GM19467 (cell line): ENCODE data around the gene ZBTB25.

Experiments
- ATAC-seq: cut with Tn5 transposase; IDR thresholded peaks from one replicate; pipeline ENCODE4 v1.9.1; 2021; ENCODE audit warnings: mild to moderate bottlenecking, moderate library complexity; ENCODE audit not compliant: unreplicated experiment

The ZBTB25 gene

GRCh38 chr14:64444984-64445845 lies 58.4 kb downstream of the ZBTB25 start:
- peak; percentile 97 for ATAC-seq

GRCh38 chr14:64444140-64444539 lies 59.5 kb downstream of the ZBTB25 start:
- ATAC-seq: no peak

GRCh38 chr14:64442300-64442988 lies 61.2 kb downstream of the ZBTB25 start:
- ATAC-seq: no peak

GRCh38 chr14:64440494-64440893 lies 63.1 kb downstream of the ZBTB25 start:
- ATAC-seq: no peak

GRCh38 chr14:64439141-64439540 lies 64.5 kb downstream of the ZBTB25 start:
- no peak for ATAC-seq

- no peak for ATAC-seq
Measured at GRCh38 chr14:64438181-64438841, 65.3 kb downstream of the ZBTB25 start.

GRCh38 chr14:64434528-64434927 lies 69.1 kb downstream of the ZBTB25 start:
- no peak for ATAC-seq

- no peak for ATAC-seq
Measured at GRCh38 chr14:64423987-64424386, 79.7 kb downstream of the ZBTB25 start.

- ATAC-seq: no peak
Measured at GRCh38 chr14:64422756-64423155, 80.9 kb downstream of the ZBTB25 start.

- ATAC-seq: no peak
Measured at GRCh38 chr14:64422005-64422404, 81.6 kb downstream of the ZBTB25 start.

- ATAC-seq: no peak
Measured at GRCh38 chr14:64421166-64421565, 82.5 kb downstream of the ZBTB25 start.

GRCh38 chr14:64419003-64419402 lies 84.6 kb downstream of the ZBTB25 start:
- ATAC-seq: no peak

- ATAC-seq: no peak
Measured at GRCh38 chr14:64417771-64418125, 85.9 kb downstream of the ZBTB25 start.

GRCh38 chr14:64417055-64417770 lies 86.4 kb downstream of the ZBTB25 start:
- no peak for ATAC-seq

- ATAC-seq: no peak
Measured at GRCh38 chr14:64416348-64416932, 87.2 kb downstream of the ZBTB25 start.

GRCh38 chr14:64412237-64412636 lies 91.4 kb downstream of the ZBTB25 start:
- no peak for ATAC-seq

GRCh38 chr14:64411001-64411400 lies 92.6 kb downstream of the ZBTB25 start:
- no peak for ATAC-seq

GRCh38 chr14:64410084-64410774 lies 93.4 kb downstream of the ZBTB25 start:
- ATAC-seq: no peak

- no peak for ATAC-seq
Measured at GRCh38 chr14:64409126-64409920, 94.3 kb downstream of the ZBTB25 start.
